ENCODE results near the gene LMOD1.

GRCh38 chr1:201850053-201850397, 96.3 kb downstream of the LMOD1 start:
- TF ChIP-seq, protein P1, sequence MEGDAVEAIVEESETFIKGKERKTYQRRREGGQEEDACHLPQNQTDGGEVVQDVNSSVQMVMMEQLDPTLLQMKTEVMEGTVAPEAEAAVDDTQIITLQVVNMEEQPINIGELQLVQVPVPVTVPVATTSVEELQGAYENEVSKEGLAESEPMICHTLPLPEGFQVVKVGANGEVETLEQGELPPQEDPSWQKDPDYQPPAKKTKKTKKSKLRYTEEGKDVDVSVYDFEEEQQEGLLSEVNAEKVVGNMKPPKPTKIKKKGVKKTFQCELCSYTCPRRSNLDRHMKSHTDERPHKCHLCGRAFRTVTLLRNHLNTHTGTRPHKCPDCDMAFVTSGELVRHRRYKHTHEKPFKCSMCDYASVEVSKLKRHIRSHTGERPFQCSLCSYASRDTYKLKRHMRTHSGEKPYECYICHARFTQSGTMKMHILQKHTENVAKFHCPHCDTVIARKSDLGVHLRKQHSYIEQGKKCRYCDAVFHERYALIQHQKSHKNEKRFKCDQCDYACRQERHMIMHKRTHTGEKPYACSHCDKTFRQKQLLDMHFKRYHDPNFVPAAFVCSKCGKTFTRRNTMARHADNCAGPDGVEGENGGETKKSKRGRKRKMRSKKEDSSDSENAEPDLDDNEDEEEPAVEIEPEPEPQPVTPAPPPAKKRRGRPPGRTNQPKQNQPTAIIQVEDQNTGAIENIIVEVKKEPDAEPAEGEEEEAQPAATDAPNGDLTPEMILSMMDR (IDR thresholded peaks at IDR 0.05): no peak
- no peak for TF ChIP-seq POLR2A (IDR thresholded peaks at IDR 0.05)
